Body of pancreas (tissue), 4 donors: Measurements from ENCODE around the gene TTC31. TPM values are rescaled to one million over a fixed set of nuclear protein-coding genes. Genes with fewer than 3 reads are reported as not detected.

Source experiments
- ATAC-seq: fragments of 150-250 bp; one replicate; pipeline ENCODE4 v1.9.1; 2016
- DNase-seq, 4 donors: peaks; one replicate each; pipeline ENCODE4 v3.0.0-alpha.2; 2019
- H3K27ac ChIP-seq, 4 donors: fragments of 200-600 bp; sonication (generic); 1 replicate in 3 of 4; 2 replicates in 1 of 4; pipeline versions ENCODE4 v1.5.1 to v1.6.1; 2016 to 2019; ENCODE audit warnings: mild to moderate bottlenecking in 1 of 4, mixed read lengths in 1 of 4, moderate library complexity in 1 of 4
- H3K27me3 ChIP-seq, 2 donors: fragments of 200-600 bp; sonication (generic); one replicate each; pipeline ENCODE4 v1.6.0; 2016; ENCODE audit warnings: mild to moderate bottlenecking in 1 of 2
- H3K36me3 ChIP-seq, 2 donors: fragments of 200-600 bp; sonication (generic); replicated peaks in 1 of 2; 2 replicates each; pipeline ENCODE4 v1.5.1; 2016; ENCODE audit warnings: low read depth in 2 of 2; ENCODE audit not compliant: insufficient read depth in 1 of 2
- H3K4me1 ChIP-seq: fragments of 200-600 bp; sonication (generic); one replicate; pipeline ENCODE4 v1.6.0; 2016
- H3K4me3 ChIP-seq, 2 donors: fragments of 200-600 bp; sonication (generic); 1 replicate in 1 of 2; 2 replicates in 1 of 2; pipeline ENCODE4 v1.5.1; 2016 to 2019
- H3K9me3 ChIP-seq, 3 donors: fragments of 200-600 bp; sonication (generic); 1 replicate in 2 of 3; 2 replicates in 1 of 3; pipeline ENCODE4 v1.5.1; 2016
- CTCF ChIP-seq, 7 experiments: fragments of 450-650 bp in 4 of 7; fragments of 200-600 bp in 3 of 7; sonication (generic) in 3 of 7; IDR thresholded peaks; one replicate each; pipeline ENCODE4 v1.5.1; 2016 to 2019; ENCODE audit warnings: antibody characterized with exemption in 7 of 7
- POLR2A ChIP-seq, 3 donors: fragments of 450-650 bp; IDR thresholded peaks; one replicate each; pipeline ENCODE4 v1.6.1; 2016; ENCODE audit warnings: antibody characterized with exemption in 3 of 3, mild to moderate bottlenecking in 2 of 3
- WGBS, 2 donors: methylation state at CpG; one replicate each; pipeline ENCODE4 v1.1.5; 2017; 5-methylcytosine and 5-hydroxymethylcytosine counted together
- intact Hi-C: fragments of 100-400 bp; cut with DNase I; formaldehyde crosslinking; loops from one replicate; pipeline ENCODE4 v1.15.1; 2023
- total RNA-seq, 2 donors: library from RNA; depleted of rRNA; stranded (reverse); fragments of >200 nt; gene quantifications; one replicate each; pipeline ENCODE4 v1.1.0, GENCODE V29; 2016

TTC31 gene
- total RNA-seq, 2 donors from 2014 or later, result 26.5 to 28.3 TPM

DNA sequence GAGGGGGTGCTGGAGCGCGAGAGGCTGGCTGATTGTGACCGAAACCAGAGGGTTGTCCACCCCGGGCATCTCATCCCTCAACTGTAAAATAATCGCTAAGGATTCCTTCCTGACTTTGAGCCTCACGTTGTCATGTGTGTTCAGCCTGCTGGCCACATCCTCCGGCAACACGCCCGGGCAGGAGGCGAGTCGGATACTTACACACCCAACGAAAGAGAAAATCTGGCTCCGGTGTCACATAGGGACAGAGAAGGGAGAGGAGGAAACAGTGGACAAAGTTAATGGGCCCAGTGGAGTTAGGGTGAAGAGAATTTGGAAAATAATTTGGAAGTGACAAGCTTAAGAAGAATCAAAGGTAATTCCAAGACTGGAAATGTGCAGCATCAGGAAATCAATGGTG, 33.8 kb downstream of the TTC31 start:
- no peak for DNase-seq
- TF ChIP-seq CTCF (IDR thresholded peaks at IDR 0.05) (no peak), POLR2A (IDR thresholded peaks at IDR 0.05) (no peak)
- H3K36me3 ChIP-seq, result no peaks in the 10 kb centered on the region
- no peak overlapping the region for H3K4me3 ChIP-seq
- WGBS, 2 donors, result 60 to 68% methylated on average over 13 of the region's 13 CpGs
- H3K9me3 ChIP-seq, result no peaks in the 10 kb centered on the region
- H3K27ac ChIP-seq, result no peak overlapping the region
- intact Hi-C loops, result no loop called here
- H3K4me1 ChIP-seq, result peaks cover 39% of the 10 kb centered on the region
- ATAC-seq, result no peak
- H3K27me3 ChIP-seq, result peaks cover 0 to 67% of the 10 kb centered on the region in 2 donors

- Histone ChIP-seq H3K4me1 (no peaks in the 10 kb centered on the region), H3K4me3 (no peak overlapping the region), H3K9me3 (no peaks in the 10 kb centered on the region), H3K27ac (no peak overlapping the region), H3K27me3 (peaks cover 0 to 17% of the 10 kb centered on the region in 2 donors), H3K36me3 (peaks cover 0 to 4% of the 10 kb centered on the region in 2 donors)
- 57 to 66% methylated on average over 3 of the region's 3 CpGs for WGBS, 2 donors
- no peak for TF ChIP-seq CTCF (IDR thresholded peaks at IDR 0.05)
- ATAC-seq (no peak), DNase-seq (no peak)
- intact Hi-C loops, result no loop called here
Observed at GRCh38 chr2:74522516-74522915, 39.6 kb downstream of the TTC31 start.

GRCh38 chr2:74524005-74524404, 41.1 kb downstream of the TTC31 start:
- intact Hi-C loops, result no loop called here
- 75 to 82% methylated on average over 7 to 9 of the region's 9 CpGs for WGBS, 2 donors
- Histone ChIP-seq H3K4me1 (peaks cover 15% of the 10 kb centered on the region), H3K9me3 (no peaks in the 10 kb centered on the region), H3K4me3 (no peak overlapping the region), H3K27me3 (peaks cover 0 to 6% of the 10 kb centered on the region in 2 donors), H3K27ac (no peak overlapping the region), H3K36me3 (peaks cover 0 to 4% of the 10 kb centered on the region in 2 donors)
- TF ChIP-seq POLR2A (IDR thresholded peaks at IDR 0.05) (no peak), CTCF (IDR thresholded peaks at IDR 0.05) (no peak)
- ATAC-seq (no peak), DNase-seq (no peak)

GRCh38 chr2:74524955-74525716, 42.3 kb downstream of the TTC31 start:
- H3K4me3 ChIP-seq, result no peak overlapping the region
- TF ChIP-seq CTCF (IDR thresholded peaks at IDR 0.05), result no peak
- TF ChIP-seq POLR2A (IDR thresholded peaks at IDR 0.05), result no peak
- H3K27me3 ChIP-seq, result no peaks in the 10 kb centered on the region
- no peak overlapping the region for H3K27ac ChIP-seq
- intact Hi-C loops, result loop anchor here (5.0 kb wide), 1 partner anchor 33 kb away; no protein-coding TSS in a partner anchor
- H3K9me3 ChIP-seq, result no peaks in the 10 kb centered on the region
- 88 to 91% methylated on average over 10 of the region's 10 CpGs for WGBS, 2 donors
- peaks cover 15% of the 10 kb centered on the region for H3K4me1 ChIP-seq
- peaks cover 0 to 4% of the 10 kb centered on the region in 2 donors for H3K36me3 ChIP-seq
- no peak for DNase-seq
- ATAC-seq, result no peak
